Kidney tubule cell (primary cell): ENCODE data around the gene MNAT1.
A peak's percentile ranks its signal among the peaks of the same experiment; 100 is the strongest.

Experiments used
- DNase-seq: peaks from one replicate; pipeline ENCODE4 v3.0.0-alpha.2; 2018; ENCODE audit warnings: low spot score

MNAT1 gene

GRCh38 chr14:60968099-60968498 is 233.5 kb downstream of the MNAT1 start:
- peak; percentile 35 for DNase-seq

GRCh38 chr14:60968671-60969070 is 234.1 kb downstream of the MNAT1 start:
- DNase-seq = no peak

- peak; percentile 94 for DNase-seq
These were observed 235.6 kb downstream of the MNAT1 start for GRCh38 chr14:60970146-60970545.

- DNase-seq = no peak
These were observed 236.7 kb downstream of the MNAT1 start for GRCh38 chr14:60971271-60971670.

GRCh38 chr14:60972295-60972694 is 237.7 kb downstream of the MNAT1 start:
- no peak for DNase-seq

- no peak for DNase-seq
These were observed 238.5 kb downstream of the MNAT1 start for GRCh38 chr14:60973070-60973469.

GRCh38 chr14:60974090-60974651 is 239.6 kb downstream of the MNAT1 start:
- DNase-seq = no peak

- DNase-seq = no peak
These were observed 241.0 kb downstream of the MNAT1 start for GRCh38 chr14:60975551-60975950.

GRCh38 chr14:60977847-60978246 is 243.3 kb downstream of the MNAT1 start:
- DNase-seq = no peak

- DNase-seq = peak; percentile 96
These were observed 246.5 kb downstream of the MNAT1 start, which contains the start of the genes SLC38A6 and TRMT5 for GRCh38 chr14:60980811-60981632. SLC38A6 (plus strand) TSS chr14:60981245; CDS start chr14:60981278, 33 bp downstream. TRMT5 (minus strand) TSS chr14:60981079; CDS start chr14:60980973, 106 bp downstream.

- DNase-seq = peak; percentile 78
These were observed 247.3 kb downstream of the MNAT1 start for GRCh38 chr14:60981633-60982455.

GRCh38 chr14:60984196-60984595 is 249.6 kb downstream of the MNAT1 start:
- no peak for DNase-seq

- DNase-seq = no peak
These were observed 251.9 kb downstream of the MNAT1 start for GRCh38 chr14:60986500-60986899.

- DNase-seq = no peak
These were observed 255.0 kb downstream of the MNAT1 start for GRCh38 chr14:60989599-60989998.

- DNase-seq = no peak
These were observed 264.1 kb downstream of the MNAT1 start for GRCh38 chr14:60998617-60999016.

- no peak for DNase-seq
These were observed 265.0 kb downstream of the MNAT1 start for GRCh38 chr14:60999536-60999935.

GRCh38 chr14:61003571-61003970 is 269.0 kb downstream of the MNAT1 start:
- DNase-seq = no peak

- no peak for DNase-seq
These were observed 285.0 kb downstream of the MNAT1 start for GRCh38 chr14:61019537-61019936.
